Central memory CD4-positive, alpha-beta T cell (primary cell): ENCODE results near the gene ZNHIT6.
"Not testable (repeated sequence)": the region's sequence is repeated elsewhere in the genome, so short reads cannot be mapped to it uniquely, and the experiment has no call there.

ENCODE experiments used
- DNase-seq: peaks from one replicate; pipeline ENCODE4 v3.0.0; 2022
- total RNA-seq, 3 experiments: gene quantifications; one replicate each; lab custom pipeline; 2026; lab: John Stamatoyannopoulos, UW

The ZNHIT6 gene
- 30.9 to 85.1 (median 37.8) reads per million in 3 experiments for total RNA-seq

- peak; percentile 90 for DNase-seq
These were observed at the start of gene ZNHIT6 for GRCh38 chr1:85707990-85708828. Gene ZNHIT6 (minus strand): TSS chr1:85708433. CDS start chr1:85708284, 149 bp downstream.

- no peak for DNase-seq
These were observed 48.6 kb upstream of the ZNHIT6 start for GRCh38 chr1:85756864-85757263.

GRCh38 chr1:85748120-85748519 lies 39.9 kb upstream of the ZNHIT6 start:
- DNase-seq: no peak

- no peak for DNase-seq
These were observed 38.5 kb upstream of the ZNHIT6 start for GRCh38 chr1:85746777-85747176.

- DNase-seq: no peak
These were observed 35.6 kb upstream of the ZNHIT6 start for GRCh38 chr1:85743814-85744213.

GRCh38 chr1:85734931-85735330 lies 26.7 kb upstream of the ZNHIT6 start:
- DNase-seq: no peak

- DNase-seq: no peak
These were observed 10.6 kb upstream of the ZNHIT6 start for GRCh38 chr1:85718678-85719340.

- DNase-seq: not testable (repeated sequence)
These were observed 6.3 kb upstream of the ZNHIT6 start for GRCh38 chr1:85714418-85715114.

- no peak for DNase-seq
These were observed 595 bp upstream of the ZNHIT6 start for GRCh38 chr1:85708829-85709227.

GRCh38 chr1:85707267-85707989 lies 805 bp downstream of the ZNHIT6 start:
- no peak for DNase-seq

- DNase-seq: no peak
These were observed 2.3 kb downstream of the ZNHIT6 start for GRCh38 chr1:85705940-85706339.

- DNase-seq: no peak
These were observed 7.8 kb downstream of the ZNHIT6 start for GRCh38 chr1:85700422-85700821.

- no peak for DNase-seq
These were observed 10.3 kb downstream of the ZNHIT6 start for GRCh38 chr1:85697895-85698294.

- no peak for DNase-seq
These were observed 15.4 kb downstream of the ZNHIT6 start for GRCh38 chr1:85692730-85693314.

GRCh38 chr1:85689775-85690404 lies 18.3 kb downstream of the ZNHIT6 start:
- no peak for DNase-seq

GRCh38 chr1:85683292-85684025 lies 24.8 kb downstream of the ZNHIT6 start:
- DNase-seq: no peak

- no peak for DNase-seq
These were observed 27.1 kb downstream of the ZNHIT6 start for GRCh38 chr1:85681087-85681486.

GRCh38 chr1:85678193-85678592 lies 30.0 kb downstream of the ZNHIT6 start:
- no peak for DNase-seq

GRCh38 chr1:85677656-85678055 lies 30.6 kb downstream of the ZNHIT6 start:
- DNase-seq: no peak

- DNase-seq: no peak
These were observed 36.1 kb downstream of the ZNHIT6 start for GRCh38 chr1:85672031-85672660.

GRCh38 chr1:85665932-85666331 lies 42.3 kb downstream of the ZNHIT6 start:
- DNase-seq: no peak
